IMR-90 (cell line): ENCODE data around the gene GADD45A. TPM values are rescaled to one million over a fixed set of nuclear protein-coding genes. Genes with fewer than 3 reads are reported as not detected.

Experiments
- ATAC-seq: fragments of 200-7000 bp; cut with Tn5 transposase; 2 replicates; pipeline ENCODE4 v1.9.1; 2020; ENCODE audit warnings: low read depth, mild to moderate bottlenecking, moderate library complexity
- BruUV-seq: library from RNA; stranded (reverse); fragments of 400-500 nt; replicated peaks from 2 replicates; lab custom pipeline; 2021; lab: Mats Ljungman, UMichigan
- CTCF ChIA-PET: fragments of 300-600 bp; formaldehyde crosslinking; extraction: SDS; loops from one replicate; lab custom pipeline; 2021; ENCODE audit warnings: antibody characterized with exemption; lab: Yijun Ruan, JAX
- POLR2A ChIA-PET: fragments of 300-600 bp; sonication (Branson Sonifier 250); formaldehyde crosslinking; loops from one replicate; lab custom pipeline; 2022; ENCODE audit warnings: antibody characterized with exemption; ENCODE audit not compliant: unreplicated experiment; lab: Charles Lee
- DNase-seq: peaks from one replicate; pipeline ENCODE4 v3.0.0; 2013
- H2AFZ ChIP-seq: replicated peaks from 2 replicates; pipeline ENCODE3; 2013; ENCODE audit warnings: low read length, mild to moderate bottlenecking; ENCODE audit not compliant: poor library complexity
- H2AK5ac ChIP-seq: 2 replicates; pipeline ENCODE4 v1.6.1; 2013; ENCODE audit warnings: low read depth, low read length, inconsistent platforms
- H2AK9ac ChIP-seq: replicated peaks from 2 replicates; pipeline ENCODE3; 2013; ENCODE audit warnings: mild to moderate bottlenecking, low read depth, low read length, moderate library complexity; ENCODE audit not compliant: poor library complexity
- H2BK120ac ChIP-seq: 2 replicates; pipeline ENCODE4 v1.6.1; 2013; ENCODE audit warnings: low read depth, low read length, inconsistent platforms
- H2BK15ac ChIP-seq: 3 replicates; pipeline ENCODE4 v1.6.1; 2013; ENCODE audit warnings: low read depth, low read length, inconsistent platforms
- H2BK20ac ChIP-seq: 2 replicates; pipeline ENCODE4 v1.6.1; 2013; ENCODE audit warnings: low read depth, mild to moderate bottlenecking, inconsistent platforms, low read length, moderate library complexity
- H2BK5ac ChIP-seq: 2 replicates; pipeline ENCODE4 v1.6.1; 2013; ENCODE audit warnings: mild to moderate bottlenecking, low read depth, low read length, inconsistent platforms; ENCODE audit not compliant: poor library complexity, severe bottlenecking
- H3K14ac ChIP-seq: replicated peaks from 2 replicates; pipeline ENCODE4 v1.6.1; 2013; ENCODE audit warnings: low read depth, low read length, inconsistent platforms
- H3K18ac ChIP-seq: 2 replicates; pipeline ENCODE4 v1.6.1; 2013; ENCODE audit warnings: low read depth, low read length, control low read depth
- H3K23ac ChIP-seq: 2 replicates; pipeline ENCODE4 v1.6.1; 2013; ENCODE audit warnings: low read depth, low read length, inconsistent platforms
- H3K27ac ChIP-seq: 2 replicates; pipeline ENCODE4 v1.5.1; 2013; ENCODE audit warnings: mild to moderate bottlenecking, control low read depth, low read length; ENCODE audit not compliant: insufficient read depth
- H3K27me3 ChIP-seq: 2 replicates; pipeline ENCODE4 v1.6.1; 2013; ENCODE audit warnings: low read length; ENCODE audit not compliant: control insufficient read depth, insufficient read depth
- H3K36me3 ChIP-seq: 2 replicates; pipeline ENCODE4 v1.6.1; 2013; ENCODE audit warnings: low read length, mixed read lengths; ENCODE audit not compliant: control insufficient read depth, insufficient read depth
- H3K4ac ChIP-seq: 2 replicates; pipeline ENCODE4 v1.6.1; 2013; ENCODE audit warnings: low read depth, low read length, inconsistent platforms
- H3K4me1 ChIP-seq: 2 replicates; pipeline ENCODE4 v1.6.1; 2013; ENCODE audit warnings: low read length, mixed read lengths; ENCODE audit not compliant: control insufficient read depth, insufficient read depth
- H3K4me2 ChIP-seq: 2 replicates; pipeline ENCODE4 v1.6.1; 2013; ENCODE audit warnings: low read depth, mild to moderate bottlenecking, control low read depth, low read length, moderate library complexity
- H3K4me3 ChIP-seq: 2 replicates; pipeline ENCODE4 v1.5.1; 2013; ENCODE audit warnings: low read depth, mild to moderate bottlenecking, control low read depth, low read length, moderate library complexity; ENCODE audit not compliant: insufficient read depth
- H3K56ac ChIP-seq: 2 replicates; pipeline ENCODE4 v1.6.1; 2013; ENCODE audit warnings: low read length, inconsistent platforms; ENCODE audit not compliant: insufficient read depth; ENCODE audit errors: extremely low read depth
- H3K79me1 ChIP-seq, 2 experiments: 2 replicates each; pipeline ENCODE4 v1.6.1; 2013; ENCODE audit warnings: low read length in 2 of 2, inconsistent platforms in 1 of 2, low read depth in 1 of 2
- H3K9ac ChIP-seq: 2 replicates; pipeline ENCODE4 v1.6.1; 2013; ENCODE audit warnings: low read depth, low read length, control low read depth
- H3K9me1 ChIP-seq: 2 replicates; pipeline ENCODE4 v1.6.1; 2013; ENCODE audit warnings: low read length, inconsistent platforms; ENCODE audit not compliant: insufficient read depth
- H3K9me3 ChIP-seq: 2 replicates; pipeline ENCODE4 v1.6.1; 2013; ENCODE audit warnings: low read length; ENCODE audit not compliant: control insufficient read depth, insufficient read depth
- H4K20me1 ChIP-seq: 2 replicates; pipeline ENCODE4 v1.6.1; 2013; ENCODE audit warnings: low read length, inconsistent platforms; ENCODE audit not compliant: insufficient read depth
- H4K5ac ChIP-seq: 2 replicates; pipeline ENCODE4 v1.6.1; 2013; ENCODE audit warnings: mild to moderate bottlenecking, low read depth, low read length, control low read depth
- H4K8ac ChIP-seq, 2 experiments: 2 replicates each; pipeline ENCODE4 v1.6.1; 2013; ENCODE audit warnings: low read depth in 2 of 2, low read length in 2 of 2, control low read depth in 1 of 2, inconsistent platforms in 1 of 2
- H4K91ac ChIP-seq: 2 replicates; pipeline ENCODE4 v1.6.1; 2013; ENCODE audit warnings: low read depth, low read length, inconsistent platforms; ENCODE audit not compliant: insufficient read depth
- CEBPB ChIP-seq: IDR thresholded peaks from 2 replicates; pipeline ENCODE4 v1.6.1; 2012; ENCODE audit warnings: low read depth, low read length, improper control_type of control experiment
- CHD1 ChIP-seq: IDR thresholded peaks from 2 replicates; pipeline ENCODE4 v1.6.1; 2012; ENCODE audit warnings: low read depth, low read length, improper control_type of control experiment
- FOS ChIP-seq: fragments of 150-350 bp; IDR thresholded peaks from 2 replicates; pipeline ENCODE4 v1.6.1; 2016; ENCODE audit warnings: low read depth, low read length
- MAFK ChIP-seq: IDR thresholded peaks from 2 replicates; pipeline ENCODE4 v1.6.1; 2012; ENCODE audit warnings: low read depth, low read length, improper control_type of control experiment
- MXI1 ChIP-seq: IDR thresholded peaks from 2 replicates; pipeline ENCODE4 v1.6.1; 2012; ENCODE audit warnings: low read depth, mild to moderate bottlenecking, low read length, moderate library complexity, borderline replicate concordance
- NFE2L2 ChIP-seq: fragments of 150-350 bp; IDR thresholded peaks from 2 replicates; pipeline ENCODE4 v1.6.1; 2016; ENCODE audit warnings: low read depth, mild to moderate bottlenecking, low read length
- POLR2A ChIP-seq: IDR thresholded peaks from 2 replicates; pipeline ENCODE4 v1.6.1; 2012; ENCODE audit warnings: mild to moderate bottlenecking, low read depth, low read length
- RAD21 ChIP-seq: IDR thresholded peaks from 2 replicates; pipeline ENCODE4 v1.6.1; 2012; ENCODE audit warnings: low read length, improper control_type of control experiment
- RCOR1 ChIP-seq: IDR thresholded peaks from 2 replicates; pipeline ENCODE4 v1.6.1; 2012; ENCODE audit warnings: mild to moderate bottlenecking, low read length, improper control_type of control experiment; ENCODE audit not compliant: insufficient replicate concordance
- RFX5 ChIP-seq: IDR thresholded peaks from 2 replicates; pipeline ENCODE4 v1.8.0; 2012; ENCODE audit warnings: low read depth, mild to moderate bottlenecking, low read length, moderate library complexity
- SMC3 ChIP-seq: fragments of 150-350 bp; IDR thresholded peaks from 2 replicates; pipeline ENCODE4 v1.6.1; 2016; ENCODE audit warnings: low read depth, mild to moderate bottlenecking, antibody characterized with exemption, low read length, moderate library complexity
- WGBS, 2 experiments: methylation state at CpG; one replicate each; pipeline versions ENCODE4 v1.1.5 to v1.1.7; 2013; ENCODE audit warnings: missing lambda C conversion rate in 2 of 2; ENCODE audit not compliant: insufficient read length in 1 of 2; ENCODE audit errors: extremely low coverage in 2 of 2; 5-methylcytosine and 5-hydroxymethylcytosine counted together
- dilution Hi-C: fragments of 300-500 bp; cut with HindIII; formaldehyde crosslinking; loops from one replicate; pipeline ENCODE4 v1.14.3; 2018; ENCODE audit warnings: low sequenced_read_pairs; ENCODE audit not compliant: unreplicated experiment
- in situ Hi-C: fragments of 300-500 bp; cut with MboI; formaldehyde crosslinking; loops from 3 replicates; pipeline ENCODE4 v1.14.3; 2019; ENCODE audit warnings: low sequenced_read_pairs, inconsistent platforms, mixed read lengths
- intact Hi-C: fragments of 100-400 bp; cut with micrococcal nuclease; formaldehyde crosslinking; loops from 2 replicates; pipeline ENCODE4 v1.10.0; 2022
- polyA plus RNA-seq, 3 experiments: library from polyadenylated mRNA; depleted of rRNA; stranded (reverse); fragments of >200 nt; gene quantifications; 2 replicates each; pipeline ENCODE4 v1.2.3, GENCODE V29; 2012; ENCODE audit warnings: low replicate concordance in 1 of 3
- total RNA-seq: library from RNA; depleted of rRNA; stranded (reverse); fragments of >200 nt; gene quantifications from 2 replicates; pipeline ENCODE4 v1.2.3, GENCODE V29; 2012
- TF ChIP-seq, protein P1 (sequence below): fragments of 150-350 bp; IDR thresholded peaks from 2 replicates; pipeline ENCODE4 v1.6.1; 2017; ENCODE audit warnings: mild to moderate bottlenecking, antibody characterized with exemption, low read length, low read depth
- TF ChIP-seq, protein P2 (sequence below): fragments of 150-350 bp; IDR thresholded peaks from 2 replicates; pipeline ENCODE4 v1.6.1; 2016; ENCODE audit warnings: low read depth, mild to moderate bottlenecking, low read length, moderate library complexity, borderline replicate concordance
- TF ChIP-seq, protein P3 (sequence below): conservative IDR thresholded peaks from 2 replicates; pipeline ENCODE4 v1.5.1; 2012; ENCODE audit warnings: mild to moderate bottlenecking, low read depth, low read length, improper control_type of control experiment

The GADD45A gene
- total and polyA plus RNA-seq, 2 of the 4 experiments (the other 2 are of a cell fraction), result 10.9 to 114 TPM

DNA sequence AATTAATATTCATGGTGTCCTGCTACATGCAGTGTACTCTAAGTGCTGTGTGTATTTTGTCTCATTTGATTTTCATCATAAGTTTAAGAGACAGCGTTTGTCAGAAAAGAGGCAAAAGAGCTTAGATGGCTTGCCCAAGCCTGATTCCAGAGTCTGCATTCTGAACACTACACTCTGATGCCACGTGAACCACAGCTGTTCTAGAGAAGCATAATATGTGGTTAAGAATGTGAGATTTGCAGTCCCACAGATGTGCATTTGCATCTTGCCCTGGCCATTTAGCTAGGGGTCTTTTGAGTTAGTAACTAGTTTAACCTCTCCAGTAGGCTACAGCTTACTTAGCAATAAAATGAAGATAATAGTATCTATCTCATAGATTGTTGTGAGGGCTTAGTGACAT lies 9.2 kb upstream of the GADD45A start:
- in situ Hi-C loops (loop anchor here (25.0 kb wide), 1 partner anchor 113 kb away; no protein-coding TSS in a partner anchor), dilution Hi-C loops (no loop called here)
- CTCF ChIA-PET, result interaction anchor here (1.2 to 2.0 kb wide), 3 partner anchors 84 to 140 kb away, joined by 3 to 6 read pairs (median 6); no protein-coding TSS in a partner anchor

More for the DNA sequence above, 9.2 kb upstream of the GADD45A start:
- Histone ChIP-seq H3K9ac (no peak overlapping the region), H3K9me1 (no peaks in the 10 kb centered on the region), H4K8ac (no peak overlapping the region), H3K4ac (no peak overlapping the region), H2AK9ac (no peak overlapping the region), H3K4me1 (peaks cover 4% of the 10 kb centered on the region), H3K9me3 (no peaks in the 10 kb centered on the region), H3K27me3 (no peaks in the 10 kb centered on the region; the same call in 1 of the 2 replicates), H2BK5ac (no peak overlapping the region), H3K36me3 (no peaks in the 10 kb centered on the region), H4K91ac (no peak overlapping the region), H3K56ac (no peak overlapping the region), H3K4me2 (no peak overlapping the region), H3K79me1 (no peaks in the 10 kb centered on the region), H3K18ac (no peak overlapping the region), H2AK5ac (no peak overlapping the region), H3K23ac (no peak overlapping the region), H2BK15ac (no peak overlapping the region), H4K5ac (no peak overlapping the region; the same call in 1 of the 2 replicates), H3K4me3 (no peak overlapping the region), H4K20me1 (no peaks in the 10 kb centered on the region), H2AFZ (no peak overlapping the region), H3K14ac (no peak overlapping the region), H2BK120ac (no peak overlapping the region), H2BK20ac (no peak overlapping the region), H3K27ac (no peak overlapping the region)
- intact Hi-C loops, result no loop called here
- ATAC-seq (peak; percentile 38; the same call in 1 of the 2 replicates), DNase-seq (peak; percentile 65)
- TF ChIP-seq NFE2L2 (no peak), MXI1 (no peak), RFX5 (no peak), CHD1 (no peak), SMC3 (no peak), RCOR1 (no peak), POLR2A (no peak), CEBPB (no peak), MAFK (no peak), RAD21 (no peak), FOS (no peak)
- TF ChIP-seq, protein P1, sequence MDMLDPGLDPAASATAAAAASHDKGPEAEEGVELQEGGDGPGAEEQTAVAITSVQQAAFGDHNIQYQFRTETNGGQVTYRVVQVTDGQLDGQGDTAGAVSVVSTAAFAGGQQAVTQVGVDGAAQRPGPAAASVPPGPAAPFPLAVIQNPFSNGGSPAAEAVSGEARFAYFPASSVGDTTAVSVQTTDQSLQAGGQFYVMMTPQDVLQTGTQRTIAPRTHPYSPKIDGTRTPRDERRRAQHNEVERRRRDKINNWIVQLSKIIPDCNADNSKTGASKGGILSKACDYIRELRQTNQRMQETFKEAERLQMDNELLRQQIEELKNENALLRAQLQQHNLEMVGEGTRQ, result no peak
- TF ChIP-seq, protein P2, sequence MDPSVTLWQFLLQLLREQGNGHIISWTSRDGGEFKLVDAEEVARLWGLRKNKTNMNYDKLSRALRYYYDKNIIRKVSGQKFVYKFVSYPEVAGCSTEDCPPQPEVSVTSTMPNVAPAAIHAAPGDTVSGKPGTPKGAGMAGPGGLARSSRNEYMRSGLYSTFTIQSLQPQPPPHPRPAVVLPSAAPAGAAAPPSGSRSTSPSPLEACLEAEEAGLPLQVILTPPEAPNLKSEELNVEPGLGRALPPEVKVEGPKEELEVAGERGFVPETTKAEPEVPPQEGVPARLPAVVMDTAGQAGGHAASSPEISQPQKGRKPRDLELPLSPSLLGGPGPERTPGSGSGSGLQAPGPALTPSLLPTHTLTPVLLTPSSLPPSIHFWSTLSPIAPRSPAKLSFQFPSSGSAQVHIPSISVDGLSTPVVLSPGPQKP, result no peak
- TF ChIP-seq, protein P3, sequence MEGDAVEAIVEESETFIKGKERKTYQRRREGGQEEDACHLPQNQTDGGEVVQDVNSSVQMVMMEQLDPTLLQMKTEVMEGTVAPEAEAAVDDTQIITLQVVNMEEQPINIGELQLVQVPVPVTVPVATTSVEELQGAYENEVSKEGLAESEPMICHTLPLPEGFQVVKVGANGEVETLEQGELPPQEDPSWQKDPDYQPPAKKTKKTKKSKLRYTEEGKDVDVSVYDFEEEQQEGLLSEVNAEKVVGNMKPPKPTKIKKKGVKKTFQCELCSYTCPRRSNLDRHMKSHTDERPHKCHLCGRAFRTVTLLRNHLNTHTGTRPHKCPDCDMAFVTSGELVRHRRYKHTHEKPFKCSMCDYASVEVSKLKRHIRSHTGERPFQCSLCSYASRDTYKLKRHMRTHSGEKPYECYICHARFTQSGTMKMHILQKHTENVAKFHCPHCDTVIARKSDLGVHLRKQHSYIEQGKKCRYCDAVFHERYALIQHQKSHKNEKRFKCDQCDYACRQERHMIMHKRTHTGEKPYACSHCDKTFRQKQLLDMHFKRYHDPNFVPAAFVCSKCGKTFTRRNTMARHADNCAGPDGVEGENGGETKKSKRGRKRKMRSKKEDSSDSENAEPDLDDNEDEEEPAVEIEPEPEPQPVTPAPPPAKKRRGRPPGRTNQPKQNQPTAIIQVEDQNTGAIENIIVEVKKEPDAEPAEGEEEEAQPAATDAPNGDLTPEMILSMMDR, result no peak
- WGBS, 2 experiments, result no CpG with 5 or more reads among the region's 2 CpGs
- POLR2A ChIA-PET, result interaction anchor here (2.4 kb wide), 1 partner anchor 10 kb away, joined by 8 read pairs; the partner anchor contains the start of gene GADD45A
- BruUV-seq, result no TSS peak
